ENCODE data around the gene TMIGD1.
A peak's percentile ranks its signal among the peaks of the same experiment; 100 is the strongest.

The TMIGD1 gene

DNA sequence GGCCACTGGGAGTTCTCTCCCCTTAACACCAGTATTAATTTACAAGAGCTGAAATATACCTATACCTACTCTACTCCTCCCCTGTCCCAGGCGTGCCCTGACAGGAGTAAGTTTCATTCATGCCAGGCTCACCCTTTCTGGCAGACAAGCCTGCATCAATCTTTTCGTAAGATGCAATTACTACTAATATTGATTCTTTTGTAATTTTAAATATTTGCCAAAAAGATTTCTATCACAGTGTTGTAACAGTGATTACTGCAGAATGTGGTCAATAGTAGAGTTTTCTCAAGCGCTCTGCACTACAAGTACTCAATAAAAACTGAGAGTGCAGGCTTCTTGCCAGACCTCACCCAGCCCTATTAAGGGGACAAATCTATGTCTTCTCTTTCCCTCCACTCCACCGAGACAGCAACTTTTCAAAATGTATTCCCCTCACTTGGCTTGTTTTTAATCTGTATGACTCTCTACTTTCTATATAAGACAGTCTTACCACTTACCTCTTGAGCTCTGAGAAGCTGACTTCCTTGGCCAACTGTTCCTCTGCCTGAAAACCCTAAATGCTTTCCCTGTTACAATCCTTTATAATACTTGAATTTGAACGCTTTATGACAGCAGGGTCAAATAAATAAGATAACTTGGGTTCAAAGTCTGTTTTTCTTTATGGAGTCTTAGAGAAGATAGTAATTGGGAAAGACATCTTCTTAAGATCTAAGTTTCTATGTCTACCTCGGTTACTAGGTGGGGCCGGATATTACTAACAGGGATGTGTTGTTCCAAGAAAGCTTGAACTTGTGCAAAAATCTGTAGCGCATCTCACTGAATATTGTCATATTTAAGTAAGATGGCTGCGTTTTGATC, at the start of gene TMIGD1:
TMIGD1 (minus strand) TSS at position 555 of the 858 bp plus-strand sequence. CDS start 1,924 bp downstream, outside the sequence.
- DNase-seq (ENCODE audit: low read depth), result no peak

GRCh38 chr17:30382345-30382744, 48.5 kb upstream of the TMIGD1 start:
- no peak for DNase-seq (ENCODE audit: low read depth)

DNA sequence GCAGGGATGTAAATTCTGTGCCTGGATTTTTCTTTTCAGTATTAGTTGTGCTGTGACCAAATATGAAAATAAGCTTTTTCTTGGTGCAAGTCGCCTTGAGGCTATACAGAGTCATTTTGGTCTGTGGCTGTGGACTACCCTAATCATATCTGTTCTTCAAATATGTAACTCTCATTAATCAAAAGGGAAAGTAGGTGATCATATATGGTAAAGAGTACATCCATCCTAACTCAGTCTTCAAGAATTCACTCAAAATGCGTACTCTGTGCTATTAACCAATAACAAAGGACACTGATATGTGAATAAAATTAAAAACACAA, 47.4 kb upstream of the TMIGD1 start:
- no peak for DNase-seq (ENCODE audit: low read depth)

DNA sequence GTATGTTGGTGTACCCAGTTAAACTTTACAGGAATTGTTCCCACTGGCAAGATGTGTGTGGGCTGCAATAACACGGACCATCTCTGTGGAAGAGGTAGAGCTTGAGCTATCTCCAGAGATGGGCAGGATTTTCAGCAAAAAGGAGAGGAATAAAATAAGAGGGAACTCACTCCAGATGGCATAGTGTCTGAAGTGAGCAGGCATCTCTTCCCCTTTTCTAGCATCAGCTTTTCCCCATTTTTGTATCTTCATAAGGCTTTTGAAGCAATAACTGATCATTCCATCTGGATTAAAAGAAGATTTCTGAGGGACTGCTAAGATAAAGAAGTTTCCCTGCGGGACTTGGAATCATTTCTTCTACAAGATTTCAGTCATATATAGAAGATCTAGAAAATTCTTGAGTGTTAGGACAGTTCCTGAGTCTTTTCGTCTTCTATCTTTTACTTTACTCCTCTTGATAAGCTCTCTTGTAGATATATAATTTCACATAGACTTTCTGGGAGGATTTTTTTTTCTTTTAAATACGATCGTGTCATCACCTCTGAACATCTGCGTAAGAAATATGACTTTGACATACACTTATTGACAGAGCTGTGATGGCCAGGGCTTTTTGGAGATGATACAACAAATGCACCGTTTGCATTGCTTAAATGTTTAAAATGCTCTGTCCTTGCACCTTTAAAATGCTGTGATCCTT, 46.9 kb upstream of the TMIGD1 start:
- DNase-seq (ENCODE audit: low read depth), result no peak

DNA sequence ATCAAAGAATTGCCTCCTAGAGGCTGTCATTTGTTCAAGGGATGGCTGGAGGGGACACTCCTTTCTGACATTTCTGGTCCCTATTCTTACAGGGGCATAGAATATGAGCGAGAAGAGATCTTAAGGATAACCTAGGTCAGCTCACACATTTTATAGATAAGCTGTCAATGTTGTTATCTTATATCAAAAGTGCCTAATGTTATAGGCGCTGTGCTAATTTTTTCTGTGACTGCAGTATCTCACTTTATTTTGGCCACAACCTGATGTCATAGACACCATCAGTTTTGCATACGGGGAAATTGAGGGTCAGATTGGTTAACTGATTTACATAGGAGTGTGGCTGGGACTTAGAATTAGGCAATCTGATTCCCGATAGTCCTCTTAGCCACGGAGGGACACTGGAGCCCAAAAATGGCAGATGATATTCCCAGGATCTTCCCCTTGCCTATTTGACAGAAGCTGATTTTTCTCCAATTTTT, 46.1 kb upstream of the TMIGD1 start:
- no peak for DNase-seq (ENCODE audit: low read depth)

- DNase-seq (ENCODE audit: low read depth), result peak; percentile 10
Observed at GRCh38 chr17:30379303-30379902, 45.5 kb upstream of the TMIGD1 start.

- peak; percentile 96 for DNase-seq (ENCODE audit: low read depth)
Observed at GRCh38 chr17:30378825-30379302, 45.0 kb upstream of the TMIGD1 start, which contains the start of gene CPD. TSS of gene CPD (plus strand) at chr17:30378927. CDS start at chr17:30378981, 54 bp downstream.

DNA sequence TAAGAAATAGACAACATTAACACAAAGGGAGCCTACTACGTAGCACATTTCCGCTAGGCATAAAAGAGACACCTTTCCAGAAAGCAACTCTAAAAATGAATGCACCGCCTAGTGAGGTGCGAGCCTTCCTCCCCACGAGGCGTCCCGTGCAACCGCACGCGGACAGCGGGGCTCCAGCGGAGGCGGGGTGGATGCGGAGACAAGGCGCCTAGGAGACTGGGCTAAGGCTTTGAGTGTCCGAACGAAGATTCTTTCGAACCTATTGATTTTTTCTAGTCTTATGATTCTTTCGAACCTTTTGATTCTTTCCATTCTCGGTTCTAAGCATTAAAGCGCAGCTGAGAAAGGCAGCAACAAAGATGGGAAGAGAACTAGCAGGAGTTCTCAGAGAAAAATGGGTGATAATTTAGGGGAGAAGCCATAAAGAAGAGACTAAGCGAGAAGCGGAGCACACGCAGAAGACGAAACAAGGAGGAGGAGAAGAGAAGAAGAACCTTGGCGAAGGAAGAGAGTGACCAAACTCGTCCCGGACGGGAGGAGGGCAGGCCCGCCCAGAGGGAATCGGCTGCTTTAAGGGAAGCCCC, 44.5 kb upstream of the TMIGD1 start:
- peak; percentile 32 for DNase-seq (ENCODE audit: low read depth)

GRCh38 chr17:30377574-30378240, 43.9 kb upstream of the TMIGD1 start:
- DNase-seq (ENCODE audit: low read depth), result no peak

DNA sequence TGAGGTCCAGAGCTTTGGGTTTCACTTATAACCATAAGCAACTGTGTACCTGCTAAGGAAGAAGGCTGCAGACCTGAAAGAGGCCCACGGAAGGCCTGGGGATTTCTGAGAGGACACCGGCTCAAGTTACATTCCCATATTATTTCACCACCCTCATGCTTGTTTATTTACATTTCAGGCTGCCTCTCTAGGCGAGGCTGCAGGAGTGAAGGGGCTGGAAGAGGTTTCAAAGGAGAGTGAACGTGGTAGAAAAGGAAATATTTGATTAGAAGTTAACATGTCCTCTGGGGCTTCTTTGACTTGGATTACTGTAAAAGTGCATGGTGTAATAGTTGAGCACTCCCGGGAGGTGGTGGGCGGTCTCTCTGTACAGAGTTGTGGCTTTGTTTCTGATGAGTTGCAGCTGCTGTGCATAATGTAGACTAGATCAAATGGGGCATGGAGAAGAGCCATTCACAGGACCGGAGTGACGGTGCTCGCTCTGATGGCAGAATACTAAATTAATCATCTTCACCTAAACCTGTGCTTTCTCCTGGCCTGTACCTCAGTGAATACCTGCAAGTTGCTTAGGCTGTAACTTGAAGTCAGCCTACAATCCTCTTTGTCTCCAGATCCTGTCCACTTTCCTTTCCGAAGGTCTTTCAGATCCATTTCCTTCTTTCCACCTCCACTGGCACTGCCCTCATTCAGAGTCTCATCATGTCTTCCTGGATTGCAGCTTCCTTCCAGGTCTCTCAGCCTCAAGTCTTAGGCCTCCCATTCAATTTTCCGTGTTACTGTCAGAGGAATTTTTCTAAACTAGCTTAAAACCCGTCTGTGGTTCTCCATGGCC, 43.0 kb upstream of the TMIGD1 start:
- no peak for DNase-seq (ENCODE audit: low read depth)

- no peak for DNase-seq (ENCODE audit: low read depth)
Observed at GRCh38 chr17:30375661-30376060, 41.8 kb upstream of the TMIGD1 start.

- DNase-seq (ENCODE audit: low read depth), result no peak
Observed at GRCh38 chr17:30372755-30373154, 38.9 kb upstream of the TMIGD1 start.

DNA sequence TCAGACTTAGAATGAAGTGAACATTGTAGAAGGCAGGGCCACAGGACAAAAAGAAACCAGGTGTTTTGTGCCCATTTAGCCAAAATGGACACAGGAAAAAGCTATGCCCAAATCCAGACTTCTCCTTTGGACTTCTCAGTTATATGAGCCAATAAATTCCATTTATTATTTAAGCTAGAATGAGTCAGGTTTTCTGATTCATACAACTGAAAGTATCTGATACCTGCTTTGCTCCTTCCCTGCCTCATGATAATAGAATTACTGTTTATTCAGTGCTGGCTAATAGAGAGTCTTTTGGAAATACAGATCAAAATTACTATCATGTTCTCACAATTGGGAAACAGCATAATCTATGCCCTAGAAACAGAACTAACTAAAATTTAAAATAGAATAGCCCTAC, 36.1 kb upstream of the TMIGD1 start:
- no peak for DNase-seq (ENCODE audit: low read depth)

GRCh38 chr17:30368912-30369720, 35.3 kb upstream of the TMIGD1 start:
- DNase-seq (ENCODE audit: low read depth), result no peak

DNA sequence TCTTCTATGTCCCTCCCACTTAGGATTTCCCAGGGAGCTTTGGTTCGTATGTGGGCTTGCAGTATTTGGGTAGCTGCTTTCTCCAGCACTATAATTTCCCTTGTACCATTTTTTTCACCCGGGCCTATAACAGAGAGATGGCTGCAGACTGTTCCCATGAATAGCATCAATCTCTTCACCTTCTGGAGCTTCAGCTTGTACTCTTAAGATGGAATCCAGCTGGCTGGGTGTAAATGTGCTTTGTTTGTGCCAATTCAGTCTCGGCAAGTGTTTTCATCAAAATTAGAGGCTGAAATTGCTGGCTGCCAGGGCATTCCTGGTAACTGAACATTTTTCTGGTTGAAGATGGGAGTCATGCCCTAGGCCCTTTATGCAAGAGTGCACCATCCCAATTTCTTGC, 32.7 kb upstream of the TMIGD1 start:
- DNase-seq (ENCODE audit: low read depth), result no peak

DNA sequence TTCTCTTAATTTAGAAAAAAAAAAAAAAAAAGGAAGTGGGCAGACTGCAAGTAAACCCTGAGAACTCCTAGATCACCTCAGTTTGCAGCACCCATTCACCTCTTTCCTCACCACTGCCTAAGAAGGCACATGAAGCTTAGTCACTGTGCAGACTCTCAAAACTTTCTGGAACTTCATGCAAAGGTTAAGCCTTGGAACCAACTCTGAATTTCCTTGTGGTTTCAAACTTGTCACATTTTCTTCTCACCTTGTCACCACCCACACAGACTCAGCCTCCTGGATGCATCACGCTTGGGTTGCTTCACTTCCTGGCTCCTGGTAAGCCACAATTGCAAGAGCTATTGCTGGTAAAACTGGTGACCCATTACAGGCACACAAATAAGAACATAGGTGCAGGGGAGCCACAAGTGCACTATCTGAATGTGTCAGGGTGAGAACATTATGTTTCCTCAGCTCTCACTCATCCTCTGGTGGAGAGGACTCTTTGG, 29.9 kb upstream of the TMIGD1 start:
- DNase-seq (ENCODE audit: low read depth), result peak; percentile 60

DNA sequence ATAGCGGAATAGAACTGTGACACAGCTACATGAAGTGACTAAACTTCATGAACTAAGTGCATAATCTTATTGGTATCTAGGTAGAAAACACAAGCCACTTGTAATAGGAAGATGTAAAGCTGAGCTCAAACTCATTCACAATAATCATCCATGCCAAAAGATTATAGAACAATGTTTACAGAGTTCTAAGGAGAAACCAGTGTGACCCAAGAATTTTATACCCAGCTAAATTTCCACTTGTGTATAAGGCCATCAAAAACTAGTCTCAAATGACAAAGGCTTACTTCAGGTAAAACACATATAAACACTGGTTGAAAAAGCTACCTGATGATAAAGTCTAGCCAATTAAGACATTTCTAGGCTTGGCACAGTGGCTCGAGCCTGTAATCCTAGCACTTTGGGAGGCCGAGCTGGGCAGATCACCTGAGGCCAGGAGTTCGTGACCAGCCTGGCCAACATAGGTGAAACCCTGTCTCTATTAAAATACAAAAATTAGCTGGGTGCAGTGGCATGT, 28.0 kb upstream of the TMIGD1 start:
- DNase-seq (ENCODE audit: low read depth), result no peak

DNA sequence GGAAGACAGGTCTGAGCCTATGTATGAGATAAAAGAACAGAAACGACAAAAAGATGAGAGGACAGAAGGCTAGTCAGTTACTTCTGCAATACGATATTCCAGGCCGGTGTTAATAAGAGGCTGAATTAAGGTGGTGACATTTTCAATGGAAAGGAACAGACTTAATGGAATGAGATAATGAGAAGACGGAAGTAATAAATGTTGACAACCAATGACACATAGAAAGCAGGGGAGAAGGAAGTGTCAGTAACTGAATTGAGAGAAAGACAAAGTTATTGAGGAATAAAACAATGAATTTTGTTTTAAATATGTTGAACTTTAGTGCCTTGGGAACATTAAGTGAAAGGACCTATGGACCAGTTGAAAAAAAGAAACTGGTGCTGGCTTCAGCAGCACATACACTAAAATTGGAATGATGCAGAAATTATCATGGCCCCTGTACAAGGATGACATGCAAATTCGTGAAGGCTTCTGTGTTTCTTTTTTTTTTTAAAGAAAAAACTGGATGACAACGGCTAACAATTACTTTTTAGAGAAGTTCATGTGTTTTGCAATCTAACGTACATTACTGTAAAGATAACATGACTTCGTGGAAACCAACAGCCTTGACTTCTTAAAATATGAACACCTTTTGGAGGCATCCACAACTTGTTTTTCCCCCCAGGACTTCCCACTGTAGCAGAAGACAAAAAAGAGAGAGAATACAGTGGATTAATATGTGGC, 26.4 kb upstream of the TMIGD1 start:
- no peak for DNase-seq (ENCODE audit: low read depth)

Measured in stimulated activated CD8-positive, alpha-beta memory T cell treated with anti-CD3 and anti-CD28 coated beads, Interleukin-12 subunit alpha, Interleukin-12 subunit beta, amount 100 ng/mL, for 1 hour (primary cell).